GM21526 (cell line): ENCODE data around the gene CD58.
"Not testable (repeated sequence)": the region's sequence is repeated elsewhere in the genome, so short reads cannot be mapped to it uniquely, and the experiment has no call there.

Experiments
- ATAC-seq: cut with Tn5 transposase; IDR thresholded peaks from one replicate; pipeline ENCODE4 v1.9.1; 2021; ENCODE audit warnings: moderate library complexity; ENCODE audit not compliant: unreplicated experiment, low FRiP score

CD58 gene

DNA sequence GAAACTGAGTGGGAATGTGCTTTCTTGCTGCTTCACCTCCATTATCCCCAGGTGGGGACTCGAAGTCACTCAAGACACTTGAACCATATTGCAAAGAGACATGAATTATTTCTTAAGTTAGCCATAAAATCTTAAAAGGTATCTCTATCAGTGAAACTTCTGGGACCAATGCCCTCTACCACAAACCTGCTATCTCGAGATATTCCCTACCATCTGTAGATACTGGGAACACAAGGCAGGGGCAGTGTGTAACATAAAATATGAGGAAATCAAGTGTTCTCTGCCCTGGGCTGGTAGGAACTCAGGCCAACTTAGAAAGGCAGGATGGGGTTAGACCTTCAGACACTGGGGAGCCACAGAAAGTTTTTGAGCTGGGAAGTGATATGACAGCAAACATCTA lies 1.3 kb upstream of the CD58 start:
- ATAC-seq, result no peak

GRCh38 chr1:116571215-116571919 lies 541 bp upstream of the CD58 start:
- no peak for ATAC-seq

- ATAC-seq, result no peak
Measured at GRCh38 chr1:116569776-116570357, 959 bp downstream of the CD58 start.

DNA sequence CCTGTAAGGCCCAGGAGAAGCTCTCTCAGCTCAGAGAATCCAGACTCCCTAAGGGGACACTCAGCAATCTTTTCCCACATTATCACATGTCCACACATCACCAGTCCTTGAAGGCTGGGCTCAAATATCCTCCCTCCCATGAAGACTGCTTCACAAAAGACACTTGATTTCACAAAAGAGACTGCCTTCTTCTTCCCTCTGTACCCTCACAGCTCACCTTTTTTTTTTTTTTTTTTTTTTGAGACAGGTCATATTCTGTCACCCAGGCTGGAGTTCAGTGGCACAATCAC lies 1.5 kb downstream of the CD58 start:
- no peak for ATAC-seq

- no peak for ATAC-seq
Measured at GRCh38 chr1:116568662-116569380, 2.0 kb downstream of the CD58 start.

- ATAC-seq, result no peak
Measured at GRCh38 chr1:116567790-116568661, 2.8 kb downstream of the CD58 start.

DNA sequence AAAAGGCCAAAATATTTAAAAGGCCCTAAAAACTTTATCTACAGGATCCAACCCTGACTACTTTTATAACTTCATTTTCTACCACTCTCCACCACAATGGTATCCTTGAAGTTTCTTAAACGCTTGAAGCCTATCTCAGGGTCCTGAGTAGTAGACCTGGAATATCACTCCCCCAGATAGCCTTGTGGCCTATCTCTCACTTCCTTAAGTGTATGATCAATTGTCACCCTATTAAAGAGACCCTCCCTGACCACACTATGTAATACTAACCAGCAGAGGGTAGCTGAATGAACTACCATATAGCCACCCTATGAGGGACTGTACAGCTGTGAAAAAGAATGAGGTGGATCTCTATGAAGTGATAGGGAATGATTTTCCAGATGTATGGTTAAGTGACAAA lies 5.6 kb downstream of the CD58 start:
- no peak for ATAC-seq

DNA sequence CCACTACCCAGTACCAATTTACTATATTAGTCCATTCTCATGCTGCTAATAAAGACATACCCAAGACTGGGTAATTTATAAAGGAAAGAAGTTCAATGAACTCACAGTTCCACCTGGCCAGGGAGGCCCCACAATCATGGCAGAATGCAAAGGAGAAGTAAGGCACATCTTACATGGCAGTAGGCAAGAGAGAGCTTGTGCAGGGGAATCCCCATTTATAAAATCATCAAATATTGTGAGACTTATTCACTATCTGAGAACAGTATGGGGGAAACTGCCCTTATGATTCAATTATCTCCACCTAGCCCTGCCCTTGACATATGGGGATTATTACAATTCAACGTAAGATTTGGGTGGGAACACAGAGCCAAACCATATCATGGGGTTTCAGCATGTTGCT lies 6.4 kb downstream of the CD58 start:
- no peak for ATAC-seq

GRCh38 chr1:116562465-116562864 lies 8.4 kb downstream of the CD58 start:
- not testable (repeated sequence) for ATAC-seq

GRCh38 chr1:116561563-116561962 lies 9.3 kb downstream of the CD58 start:
- no peak for ATAC-seq

DNA sequence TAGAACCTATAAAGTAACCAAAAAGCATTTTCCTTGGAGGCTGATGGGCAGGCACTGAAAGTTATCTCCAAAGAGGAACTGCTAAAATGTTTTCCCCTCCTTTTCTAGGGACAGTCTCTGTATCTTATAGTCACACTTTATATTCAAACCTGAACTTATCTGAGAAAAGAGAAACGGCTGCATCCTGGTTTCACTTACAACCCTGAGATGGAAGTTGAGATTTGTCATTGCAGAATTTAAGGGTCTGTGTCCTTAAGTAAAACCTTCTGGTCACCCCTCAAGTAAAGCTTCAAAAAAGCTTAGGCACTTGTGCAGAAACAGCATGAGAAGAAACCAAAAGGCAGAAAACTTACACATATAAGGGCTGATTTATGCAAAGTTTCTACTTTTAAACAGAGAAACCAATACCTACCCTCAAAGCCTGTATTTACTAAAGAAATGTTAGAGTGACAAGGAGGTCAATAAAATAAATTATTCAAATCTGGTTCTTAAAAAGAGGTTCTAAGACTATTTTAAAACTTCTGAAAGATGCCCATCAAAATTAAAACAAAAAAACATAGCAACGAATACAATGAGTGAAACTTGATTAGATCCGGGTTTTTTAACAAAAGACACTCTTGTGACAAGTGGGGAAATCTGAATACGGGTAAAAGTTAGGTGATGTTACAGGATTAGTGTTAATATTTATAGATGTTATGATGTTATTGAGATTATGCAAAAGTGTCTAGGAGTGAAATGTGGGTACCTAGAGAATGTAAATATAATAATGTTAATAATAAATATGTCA lies 9.9 kb downstream of the CD58 start:
- ATAC-seq, result no peak

DNA sequence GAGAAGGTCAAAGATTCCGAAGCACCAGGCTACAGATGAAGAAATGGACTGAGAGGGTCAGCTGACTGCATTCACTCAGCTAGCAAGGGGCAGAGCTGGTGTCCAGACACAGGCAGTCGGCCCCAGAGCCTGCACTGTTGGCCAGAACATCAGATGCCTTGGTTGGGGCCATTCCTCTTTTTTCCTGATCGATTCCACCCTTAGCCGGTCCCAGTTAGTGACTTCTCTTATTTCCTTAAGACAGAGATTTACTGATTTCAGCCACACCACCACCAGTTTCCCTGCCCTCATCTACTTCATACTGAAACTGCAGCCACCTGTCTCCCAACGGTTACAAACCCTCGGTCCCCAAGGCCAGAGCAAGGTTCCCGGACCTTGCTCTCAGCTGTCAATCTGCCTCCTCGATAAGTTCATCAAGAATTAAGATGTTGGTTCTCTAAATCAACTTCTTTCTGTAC lies 11.5 kb downstream of the CD58 start:
- ATAC-seq, result peak; percentile 33

DNA sequence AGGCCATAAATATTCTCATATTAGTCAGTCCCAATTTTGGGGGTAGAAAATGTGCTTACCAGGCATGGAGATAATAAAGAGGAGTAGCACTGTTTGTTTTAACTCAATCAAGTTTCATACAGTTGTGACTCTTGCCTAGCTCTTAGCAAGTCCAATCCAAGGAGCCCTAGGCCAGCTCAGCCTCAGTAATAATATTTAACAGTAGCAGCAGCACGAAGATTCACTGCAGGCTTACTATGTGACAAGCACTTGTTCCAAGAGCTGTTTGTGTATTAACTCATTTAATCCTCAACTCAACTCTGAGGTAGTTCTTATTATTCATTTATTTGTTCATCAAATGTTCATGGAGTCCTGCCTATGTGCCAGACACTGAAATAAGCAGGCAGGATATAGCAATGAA lies 12.3 kb downstream of the CD58 start:
- no peak for ATAC-seq

DNA sequence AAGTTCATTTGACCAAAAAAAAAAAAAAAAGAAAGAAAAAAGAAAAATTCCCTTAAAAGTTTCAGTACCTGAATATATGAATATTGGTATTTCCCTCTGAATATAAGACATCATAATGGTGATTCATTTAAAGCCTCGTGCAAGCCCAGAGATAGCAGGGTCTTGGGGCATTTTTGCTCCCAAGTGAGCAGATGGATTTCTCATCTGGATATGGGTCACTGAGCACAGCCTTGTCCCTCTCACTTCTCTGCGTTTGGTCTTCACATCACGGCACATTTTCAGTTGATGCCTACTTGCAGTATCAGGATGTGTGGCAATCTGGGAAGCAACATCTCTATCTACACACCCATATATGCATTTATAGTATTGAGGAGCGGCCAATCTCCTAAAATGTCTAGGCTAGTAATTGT lies 12.7 kb downstream of the CD58 start:
- no peak for ATAC-seq

GRCh38 chr1:116557323-116557878 lies 13.4 kb downstream of the CD58 start:
- no peak for ATAC-seq

DNA sequence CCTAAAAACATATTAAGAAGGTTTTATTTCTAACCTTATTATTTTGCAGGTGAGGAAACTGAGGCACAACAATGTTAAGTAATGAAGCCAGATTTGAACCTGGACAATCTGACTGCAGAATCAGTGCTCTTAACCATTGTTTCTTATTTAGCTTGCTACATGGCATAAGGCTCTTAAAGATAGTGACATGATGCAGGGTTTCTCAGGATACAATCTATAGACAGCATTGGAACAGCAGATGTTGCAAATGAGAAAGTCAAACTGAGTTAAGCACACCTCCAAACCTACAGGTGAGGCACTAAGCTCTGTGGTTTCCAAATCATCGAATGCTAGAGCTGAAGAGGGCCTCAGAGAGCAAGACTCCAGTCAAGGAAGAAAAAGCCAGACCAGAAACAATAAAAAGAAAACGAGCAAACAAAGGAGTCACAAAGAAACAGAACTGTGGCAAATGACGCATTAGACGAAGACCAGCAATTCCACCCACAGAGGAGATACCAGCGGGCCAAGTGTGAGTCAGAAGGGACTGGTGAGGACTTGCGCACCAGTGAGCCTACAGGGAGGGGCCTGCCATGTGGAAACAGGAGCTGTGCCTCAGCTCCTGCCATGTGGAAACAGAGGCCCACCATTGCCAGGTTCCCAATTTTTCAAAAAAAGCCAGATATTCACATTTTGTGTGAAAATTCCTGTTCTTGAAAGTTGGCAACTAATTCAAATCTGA lies 14.4 kb downstream of the CD58 start:
- peak; percentile 57 for ATAC-seq

DNA sequence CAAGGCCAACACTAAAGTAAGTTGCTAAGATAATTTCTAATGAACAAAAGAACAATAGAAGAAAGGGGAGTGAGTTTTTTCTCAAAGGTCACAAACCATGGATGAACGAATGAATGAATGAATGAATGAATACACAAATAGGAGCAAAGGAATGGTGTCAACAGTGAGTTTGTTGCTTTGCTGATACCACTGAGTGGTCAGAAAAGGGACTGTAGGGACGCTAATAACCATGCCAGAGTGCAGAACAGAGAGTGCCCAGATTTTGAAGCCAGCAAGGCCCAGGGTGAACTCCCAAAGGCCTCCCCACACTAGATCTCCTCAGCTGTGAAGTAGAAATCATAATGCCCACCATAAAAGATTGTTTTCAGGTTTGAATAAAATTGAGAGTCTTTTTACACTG lies 15.9 kb downstream of the CD58 start:
- ATAC-seq, result no peak

GRCh38 chr1:116553386-116554115 lies 17.3 kb downstream of the CD58 start:
- ATAC-seq, result no peak
